RWPE2 (cell line): ENCODE results near the gene RBMS3.

Source experiments
- ATAC-seq: fragments of 200-7000 bp; cut with Tn5 transposase; 3 replicates; pipeline ENCODE4 v1.9.1; 2021; ENCODE audit warnings: low read depth
- DNase-seq: peaks from one replicate; pipeline ENCODE4 v3.0.0-alpha.2; 2020; ENCODE audit warnings: low spot score
- H3K27ac ChIP-seq: fragments of 450-650 bp; 2 replicates; pipeline ENCODE4 v1.5.1; 2017; ENCODE audit warnings: mild to moderate bottlenecking; ENCODE audit not compliant: poor library complexity, severe bottlenecking
- H3K27me3 ChIP-seq: fragments of 250-450 bp; sonication (Bioruptor Pico); 2 replicates; pipeline ENCODE4 v1.5.1; 2021; ENCODE audit warnings: mild to moderate bottlenecking, moderate library complexity; ENCODE audit not compliant: insufficient read depth, poor library complexity, severe bottlenecking
- H3K36me3 ChIP-seq: fragments of 250-450 bp; sonication (Bioruptor Pico); 2 replicates; pipeline ENCODE4 v1.5.1; 2020; ENCODE audit warnings: low read depth, mild to moderate bottlenecking, moderate library complexity
- H3K4me1 ChIP-seq: fragments of 250-450 bp; sonication (Bioruptor Pico); 2 replicates; pipeline ENCODE4 v1.5.1; 2021; ENCODE audit warnings: mild to moderate bottlenecking, moderate library complexity; ENCODE audit not compliant: insufficient read depth, poor library complexity, severe bottlenecking
- H3K4me3 ChIP-seq: fragments of 250-450 bp; sonication (Bioruptor Pico); 2 replicates; pipeline ENCODE4 v1.5.1; 2021; ENCODE audit warnings: mild to moderate bottlenecking, moderate library complexity; ENCODE audit not compliant: severe bottlenecking
- H3K9me3 ChIP-seq: fragments of 250-450 bp; sonication (Bioruptor Pico); 2 replicates; pipeline ENCODE4 v1.5.1; 2021; ENCODE audit warnings: mild to moderate bottlenecking, moderate library complexity; ENCODE audit not compliant: severe bottlenecking
- TF ChIP-seq, protein P1 (sequence below): fragments of 450-650 bp; IDR thresholded peaks from one replicate; pipeline ENCODE4 v1.5.1; 2017; ENCODE audit warnings: mild to moderate bottlenecking, moderate library complexity; ENCODE audit not compliant: poor library complexity, severe bottlenecking

The RBMS3 gene

DNA sequence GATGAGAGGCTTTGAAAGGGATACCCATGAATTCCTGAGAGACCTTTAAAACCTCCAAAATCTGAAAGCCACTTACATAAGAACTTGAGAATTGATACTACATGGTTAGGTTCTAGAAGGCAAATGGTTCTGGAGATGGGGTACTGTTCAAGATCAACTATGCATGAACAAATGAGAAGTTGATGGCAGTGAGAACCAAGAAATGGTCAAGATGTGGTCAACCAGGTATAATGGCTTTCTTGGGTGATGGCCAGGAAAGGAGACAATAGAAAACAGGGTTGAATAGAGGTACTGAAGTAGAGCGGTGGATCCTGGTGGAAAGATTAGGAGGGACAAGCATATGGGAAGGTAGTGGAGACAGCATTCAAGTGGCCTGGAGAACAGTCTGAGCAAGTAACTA, 200.4 kb downstream of the RBMS3 start:
- no peak for ATAC-seq
- Histone ChIP-seq H3K27ac (no peak overlapping the region), H3K36me3 (no peaks in the 10 kb centered on the region), H3K4me1 (peaks cover 8% of the 10 kb centered on the region), H3K9me3 (no peaks in the 10 kb centered on the region), H3K27me3 (no peaks in the 10 kb centered on the region), H3K4me3 (no peak overlapping the region)
- TF ChIP-seq, protein P1, sequence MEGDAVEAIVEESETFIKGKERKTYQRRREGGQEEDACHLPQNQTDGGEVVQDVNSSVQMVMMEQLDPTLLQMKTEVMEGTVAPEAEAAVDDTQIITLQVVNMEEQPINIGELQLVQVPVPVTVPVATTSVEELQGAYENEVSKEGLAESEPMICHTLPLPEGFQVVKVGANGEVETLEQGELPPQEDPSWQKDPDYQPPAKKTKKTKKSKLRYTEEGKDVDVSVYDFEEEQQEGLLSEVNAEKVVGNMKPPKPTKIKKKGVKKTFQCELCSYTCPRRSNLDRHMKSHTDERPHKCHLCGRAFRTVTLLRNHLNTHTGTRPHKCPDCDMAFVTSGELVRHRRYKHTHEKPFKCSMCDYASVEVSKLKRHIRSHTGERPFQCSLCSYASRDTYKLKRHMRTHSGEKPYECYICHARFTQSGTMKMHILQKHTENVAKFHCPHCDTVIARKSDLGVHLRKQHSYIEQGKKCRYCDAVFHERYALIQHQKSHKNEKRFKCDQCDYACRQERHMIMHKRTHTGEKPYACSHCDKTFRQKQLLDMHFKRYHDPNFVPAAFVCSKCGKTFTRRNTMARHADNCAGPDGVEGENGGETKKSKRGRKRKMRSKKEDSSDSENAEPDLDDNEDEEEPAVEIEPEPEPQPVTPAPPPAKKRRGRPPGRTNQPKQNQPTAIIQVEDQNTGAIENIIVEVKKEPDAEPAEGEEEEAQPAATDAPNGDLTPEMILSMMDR = no peak
- DNase-seq = no peak

DNA sequence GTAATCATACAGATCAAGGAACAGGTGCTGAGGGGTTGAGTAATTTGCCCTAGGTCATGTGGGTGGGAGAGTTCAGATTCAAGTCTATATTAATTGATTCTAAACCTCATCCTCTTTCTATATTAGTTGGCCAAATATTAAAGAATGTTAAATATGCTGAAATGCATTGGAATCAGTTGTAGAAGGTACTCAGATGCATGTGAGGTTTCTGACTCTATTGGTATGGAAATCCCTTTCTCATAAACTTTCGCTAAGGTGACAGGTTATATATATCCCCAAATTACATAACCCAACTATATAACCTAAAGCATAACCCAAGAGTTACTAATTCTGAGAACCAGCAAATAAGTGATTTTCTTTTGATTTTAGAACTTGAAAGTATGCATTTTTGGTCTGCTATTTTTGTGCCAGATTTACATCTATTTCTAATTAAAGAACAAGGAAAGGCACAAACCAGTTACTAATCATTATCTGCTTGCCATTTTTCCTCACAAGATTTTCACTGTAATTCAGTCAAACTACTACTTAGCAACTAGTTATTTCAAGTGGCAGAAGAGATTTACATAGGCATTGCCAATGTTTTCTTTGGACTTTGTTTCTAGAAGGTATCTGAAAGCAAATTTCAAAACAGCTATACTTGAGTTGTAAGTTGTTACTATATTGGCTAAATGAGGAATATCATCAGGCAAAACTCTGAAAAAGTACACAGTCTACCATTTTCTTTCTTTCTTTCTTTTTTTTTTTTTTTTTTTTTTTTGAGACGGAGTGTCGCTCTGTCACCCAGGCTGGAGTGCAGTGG, 201.3 kb downstream of the RBMS3 start:
- ATAC-seq (no peak), DNase-seq (no peak)
- Histone ChIP-seq H3K36me3 (no peaks in the 10 kb centered on the region), H3K9me3 (no peaks in the 10 kb centered on the region), H3K27me3 (no peaks in the 10 kb centered on the region), H3K27ac (no peak overlapping the region), H3K4me1 (peaks cover 15% of the 10 kb centered on the region), H3K4me3 (no peak overlapping the region)
- TF ChIP-seq, protein P1 = no peak

DNA sequence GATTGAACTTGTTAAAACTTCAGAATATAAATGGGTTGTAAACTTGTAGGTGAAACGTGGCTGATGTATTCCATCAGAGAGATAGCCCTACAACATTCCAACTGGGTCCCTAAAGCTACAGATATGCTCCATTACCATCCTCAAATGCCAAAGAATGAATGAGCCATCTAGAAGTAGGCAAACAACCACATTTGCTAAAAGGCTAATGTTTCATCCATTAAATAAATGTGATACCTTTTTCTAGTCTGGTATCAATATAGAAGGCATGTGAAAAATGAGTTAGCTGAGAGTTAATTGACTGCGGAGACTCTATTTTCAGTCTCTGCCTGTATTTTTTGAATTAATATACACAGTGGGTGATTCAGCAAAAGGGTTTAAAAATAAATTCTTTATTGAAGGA, 203.8 kb downstream of the RBMS3 start:
- Histone ChIP-seq H3K36me3 (no peaks in the 10 kb centered on the region), H3K27ac (no peak overlapping the region), H3K9me3 (no peaks in the 10 kb centered on the region), H3K27me3 (no peaks in the 10 kb centered on the region), H3K4me1 (peaks cover 15% of the 10 kb centered on the region), H3K4me3 (no peak overlapping the region)
- TF ChIP-seq, protein P1 = no peak
- DNase-seq (no peak), ATAC-seq (no peak)

- Histone ChIP-seq H3K27ac (peak overlapping the region; percentile 30), H3K36me3 (no peaks in the 10 kb centered on the region), H3K4me3 (no peak overlapping the region), H3K4me1 (peaks cover 15% of the 10 kb centered on the region), H3K9me3 (no peaks in the 10 kb centered on the region), H3K27me3 (no peaks in the 10 kb centered on the region)
- DNase-seq (no peak), ATAC-seq (peak; percentile 93)
- TF ChIP-seq, protein P1 = no peak
Measured at GRCh38 chr3:29486096-29486495, 205.2 kb downstream of the RBMS3 start.

DNA sequence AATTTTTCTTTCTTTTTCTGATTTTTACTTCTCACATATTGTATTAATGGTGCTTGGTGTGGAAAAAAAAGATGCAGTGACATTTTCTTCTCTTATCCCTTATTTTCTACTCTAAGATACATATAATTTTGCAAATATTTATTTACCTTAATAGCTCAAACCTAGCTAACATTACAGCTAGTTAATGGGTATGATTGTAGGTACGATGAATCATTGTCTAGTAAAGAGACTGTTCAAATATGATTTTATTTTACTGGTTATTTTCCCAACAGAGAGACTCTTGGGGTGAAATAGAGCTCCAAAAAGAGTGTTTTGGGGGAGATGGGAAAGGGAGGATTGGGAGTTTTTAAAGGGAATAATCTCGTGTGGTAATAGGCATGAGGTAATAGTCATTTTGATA, 206.0 kb downstream of the RBMS3 start:
- Histone ChIP-seq H3K4me3 (no peak overlapping the region), H3K9me3 (no peaks in the 10 kb centered on the region), H3K27me3 (no peaks in the 10 kb centered on the region), H3K27ac (peak overlapping the region; percentile 30), H3K4me1 (peaks cover 15% of the 10 kb centered on the region), H3K36me3 (no peaks in the 10 kb centered on the region)
- TF ChIP-seq, protein P1 = no peak
- ATAC-seq = no peak
- no peak for DNase-seq
